Measurements from ENCODE around the gene CCDC92B.
"Not testable (repeated sequence)": the region's sequence is repeated elsewhere in the genome, so short reads cannot be mapped to it uniquely, and the experiment has no call there.

The CCDC92B gene

GRCh38 chr17:2701161-2701995 is 48.1 kb downstream of the CCDC92B start:
- FAIRE-seq (no peak), DNase-seq (ENCODE audit: insufficient read length, low spot score) (peak; percentile 23)
- TF ChIP-seq PAX5 (IDR thresholded peaks at IDR 0.05; ENCODE audit: insufficient read depth, low read length, severe bottlenecking) (no peak), TAF1 (IDR thresholded peaks at IDR 0.05; ENCODE audit: low read depth, low read length) (no peak), POLR2AphosphoS5 (IDR thresholded peaks at IDR 0.05; ENCODE audit: low read depth, low read length) (no peak), SPI1 (IDR thresholded peaks at IDR 0.05; ENCODE audit: low read depth, low read length) (no peak), POU2F2 (IDR thresholded peaks at IDR 0.05; ENCODE audit: low read depth, low read length) (no peak), POLR2A (IDR thresholded peaks at IDR 0.05; ENCODE audit: low read depth, low read length) (no peak)

GRCh38 chr17:2700491-2701141 is 48.8 kb downstream of the CCDC92B start:
- FAIRE-seq (no peak), DNase-seq (ENCODE audit: insufficient read length, low spot score) (peak; percentile 20)
- TF ChIP-seq POLR2A (IDR thresholded peaks at IDR 0.05; ENCODE audit: low read depth, low read length) (no peak), POU2F2 (IDR thresholded peaks at IDR 0.05; ENCODE audit: low read depth, low read length) (no peak), SPI1 (IDR thresholded peaks at IDR 0.05; ENCODE audit: low read depth, low read length) (no peak), PAX5 (IDR thresholded peaks at IDR 0.05; ENCODE audit: insufficient read depth, low read length, severe bottlenecking) (no peak), TAF1 (IDR thresholded peaks at IDR 0.05; ENCODE audit: low read depth, low read length) (no peak), POLR2AphosphoS5 (IDR thresholded peaks at IDR 0.05; ENCODE audit: low read depth, low read length) (no peak)

GRCh38 chr17:2700030-2700490 is 49.4 kb downstream of the CCDC92B start:
- TF ChIP-seq SPI1 (IDR thresholded peaks at IDR 0.05; ENCODE audit: low read depth, low read length) (no peak), POU2F2 (IDR thresholded peaks at IDR 0.05; ENCODE audit: low read depth, low read length) (no peak), POLR2AphosphoS5 (IDR thresholded peaks at IDR 0.05; ENCODE audit: low read depth, low read length) (no peak), PAX5 (IDR thresholded peaks at IDR 0.05; ENCODE audit: insufficient read depth, low read length, severe bottlenecking) (no peak), TAF1 (IDR thresholded peaks at IDR 0.05; ENCODE audit: low read depth, low read length) (no peak), POLR2A (IDR thresholded peaks at IDR 0.05; ENCODE audit: low read depth, low read length) (no peak)
- no peak for FAIRE-seq

DNA sequence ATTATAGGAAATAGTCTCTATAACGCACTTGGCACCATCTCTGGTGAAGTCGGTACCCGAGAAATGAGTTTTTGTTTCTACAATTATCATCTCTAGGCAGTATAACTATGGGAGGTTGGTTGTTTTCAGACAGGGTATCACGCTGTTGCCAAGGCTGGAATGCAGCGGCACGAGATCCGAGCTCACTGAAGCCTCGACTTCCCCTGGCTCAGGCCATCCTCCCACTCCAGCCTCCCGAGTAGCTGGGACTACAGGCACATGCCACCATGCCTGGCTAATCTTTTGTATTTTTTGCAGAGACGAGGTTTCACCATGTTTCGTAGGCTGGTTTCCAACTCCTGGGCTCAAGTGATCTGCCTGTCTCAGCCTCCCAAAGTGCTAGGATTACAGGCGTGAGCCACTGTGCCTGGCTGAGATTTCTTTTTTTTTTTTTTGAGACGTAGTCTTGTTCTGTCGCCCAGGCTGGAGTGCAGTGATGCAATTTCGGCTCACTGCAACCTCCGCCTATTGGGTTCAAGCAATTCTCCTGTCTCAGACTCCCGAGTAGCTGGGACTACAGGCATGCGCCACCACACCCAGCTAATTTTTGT is 50.1 kb downstream of the CCDC92B start:
- not testable (repeated sequence) for FAIRE-seq; DNase-seq (ENCODE audit: insufficient read length, low spot score)

More at GRCh38 chr17:2700030-2700490, 49.4 kb downstream of the CCDC92B start:
- peak; percentile 23 for DNase-seq (ENCODE audit: insufficient read length, low spot score)

- no peak for TF ChIP-seq POLR2A (IDR thresholded peaks at IDR 0.05; ENCODE audit: low read depth, low read length)
- TF ChIP-seq SPI1 (IDR thresholded peaks at IDR 0.05; ENCODE audit: low read depth, low read length): no peak
- no peak for TF ChIP-seq TAF1 (IDR thresholded peaks at IDR 0.05; ENCODE audit: low read depth, low read length)
- no peak for TF ChIP-seq PAX5 (IDR thresholded peaks at IDR 0.05; ENCODE audit: insufficient read depth, low read length, severe bottlenecking)
- no peak; the same call in 1 of the 2 replicates for TF ChIP-seq POLR2AphosphoS5 (IDR thresholded peaks at IDR 0.05; ENCODE audit: low read depth, low read length)
- TF ChIP-seq POU2F2 (IDR thresholded peaks at IDR 0.05; ENCODE audit: low read depth, low read length): no peak
- no peak for FAIRE-seq
- peak; percentile 33 for DNase-seq (ENCODE audit: insufficient read length, low spot score)
Measured at GRCh38 chr17:2697611-2698162, 51.8 kb downstream of the CCDC92B start.

DNA sequence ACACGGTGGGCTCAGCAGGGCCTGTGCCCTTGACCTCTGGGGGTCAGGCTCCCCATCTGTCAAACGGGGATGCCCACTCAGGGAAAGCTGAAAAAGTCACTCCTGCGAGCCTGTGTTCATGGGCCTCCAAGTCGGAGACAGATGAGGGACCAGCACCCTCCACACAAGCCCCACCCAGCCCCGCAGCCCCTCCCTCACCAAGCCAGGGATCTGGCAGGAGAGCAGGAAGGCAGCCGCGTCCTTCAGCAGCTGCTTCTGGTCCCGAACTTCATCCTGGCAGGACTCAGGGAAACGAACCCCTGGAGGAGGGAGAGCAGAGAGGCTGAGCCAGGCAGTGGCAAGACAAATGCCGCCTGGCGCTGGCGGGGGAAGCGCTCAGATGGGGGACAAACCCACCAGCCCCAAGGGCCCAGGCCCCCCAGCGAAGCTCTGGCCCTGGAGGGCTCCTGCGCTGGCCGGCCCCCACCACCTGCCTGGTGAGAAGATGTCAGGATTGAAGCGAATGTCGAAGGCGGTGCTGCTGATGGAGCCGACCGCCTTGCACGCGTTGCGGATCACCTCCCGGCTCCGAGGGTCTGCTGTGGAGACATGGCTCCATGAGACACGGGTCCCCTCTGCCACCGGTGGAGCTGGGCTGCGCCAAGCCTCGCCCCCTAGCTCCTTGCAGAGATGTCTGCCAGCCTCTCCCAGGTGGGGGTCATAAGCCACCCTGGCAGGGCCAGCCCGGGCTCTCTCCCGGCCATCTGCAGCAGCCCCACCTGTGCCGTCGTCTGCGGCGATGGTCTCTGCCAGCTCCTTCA is 53.3 kb downstream of the CCDC92B start:
- DNase-seq (ENCODE audit: insufficient read length, low spot score): peak; percentile 22
- FAIRE-seq: no peak
- TF ChIP-seq POU2F2 (IDR thresholded peaks at IDR 0.05; ENCODE audit: low read depth, low read length) (no peak), SPI1 (IDR thresholded peaks at IDR 0.05; ENCODE audit: low read depth, low read length) (no peak), POLR2AphosphoS5 (IDR thresholded peaks at IDR 0.05; ENCODE audit: low read depth, low read length) (no peak), POLR2A (IDR thresholded peaks at IDR 0.05; ENCODE audit: low read depth, low read length) (no peak), TAF1 (IDR thresholded peaks at IDR 0.05; ENCODE audit: low read depth, low read length) (no peak), PAX5 (IDR thresholded peaks at IDR 0.05; ENCODE audit: insufficient read depth, low read length, severe bottlenecking) (no peak)

DNA sequence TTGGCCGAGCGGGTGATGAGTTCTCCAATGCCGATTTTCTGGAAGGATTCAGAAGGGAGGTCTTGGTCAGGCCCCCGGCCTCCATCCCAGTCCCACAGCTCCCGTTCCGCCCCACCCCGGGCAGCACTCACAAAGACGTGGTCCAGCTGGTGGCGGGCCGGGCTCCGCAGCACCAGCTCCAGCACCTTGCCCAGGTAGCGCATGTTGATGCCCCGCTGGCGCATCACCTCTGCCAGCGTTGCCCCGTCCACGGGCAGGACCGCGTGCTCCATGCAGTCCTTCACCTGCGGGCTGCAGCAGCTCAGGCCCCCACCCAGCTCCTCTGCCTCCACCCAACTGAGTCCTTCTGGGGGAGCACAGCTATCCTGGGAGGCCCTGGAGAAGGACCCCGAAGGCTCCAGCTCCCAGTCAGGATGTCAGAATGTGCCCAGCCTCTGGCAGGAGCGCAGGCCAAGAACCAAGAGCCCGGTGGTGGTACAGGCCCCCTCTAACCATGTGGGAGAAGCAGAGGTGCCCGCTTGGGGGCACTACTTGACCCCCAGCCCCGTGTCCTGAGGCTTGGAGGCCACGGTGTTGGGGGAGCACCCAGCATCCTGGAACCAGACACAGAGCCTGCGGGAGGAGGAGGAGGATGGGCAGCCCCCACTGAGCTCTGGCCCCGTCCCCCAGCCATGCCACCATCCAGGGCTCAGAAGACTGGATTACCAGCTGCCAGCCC is 54.0 kb downstream of the CCDC92B start:
- TF ChIP-seq TAF1 (IDR thresholded peaks at IDR 0.05; ENCODE audit: low read depth, low read length): no peak
- no peak for TF ChIP-seq POLR2AphosphoS5 (IDR thresholded peaks at IDR 0.05; ENCODE audit: low read depth, low read length)
- TF ChIP-seq POU2F2 (IDR thresholded peaks at IDR 0.05; ENCODE audit: low read depth, low read length): no peak
- no peak for TF ChIP-seq SPI1 (IDR thresholded peaks at IDR 0.05; ENCODE audit: low read depth, low read length)
- TF ChIP-seq PAX5 (IDR thresholded peaks at IDR 0.05; ENCODE audit: insufficient read depth, low read length, severe bottlenecking): no peak
- no peak for TF ChIP-seq POLR2A (IDR thresholded peaks at IDR 0.05; ENCODE audit: low read depth, low read length)
- FAIRE-seq (no peak), DNase-seq (ENCODE audit: insufficient read length, low spot score) (peak; percentile 23)
